OCI-LY1 (cell line): Measurements from ENCODE around the gene RAB3C.

Experiments
- EZH2 ChIP-seq: fragments of 200-600 bp; sonication (generic), shearing (Covaris generic); IDR thresholded peaks from 2 replicates; pipeline ENCODE4 v1.8.0; 2017; ENCODE audit warnings: borderline replicate concordance, mixed run types, mild to moderate bottlenecking, antibody characterized with exemption, low read length, moderate library complexity, mixed read lengths
- TF ChIP-seq, protein P1 (sequence below): fragments of 200-600 bp; sonication (generic), shearing (Covaris generic); IDR thresholded peaks from 2 replicates; pipeline ENCODE4 v1.5.1; 2017; ENCODE audit warnings: mild to moderate bottlenecking, antibody characterized with exemption, low read length, moderate library complexity, mixed read lengths

DNA sequence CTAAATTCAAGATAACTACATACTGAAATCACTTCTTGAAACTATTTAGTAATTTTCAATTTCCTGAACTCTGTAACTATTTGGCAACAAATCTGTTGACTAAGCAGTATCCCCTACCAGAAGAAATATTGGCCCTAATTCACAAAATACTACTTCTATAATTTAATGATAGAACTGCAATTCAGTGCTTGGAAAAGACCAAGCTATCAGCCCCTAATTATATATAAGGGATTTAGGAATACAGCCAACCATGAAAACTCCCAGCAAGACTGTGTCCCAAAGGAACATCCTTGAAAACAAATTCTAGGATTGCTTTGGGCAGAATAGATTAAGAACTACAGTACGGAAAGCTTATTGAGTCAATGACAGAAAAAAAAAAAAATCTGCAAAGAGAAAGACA, 169.2 kb downstream of the RAB3C start:
- TF ChIP-seq, protein P1, sequence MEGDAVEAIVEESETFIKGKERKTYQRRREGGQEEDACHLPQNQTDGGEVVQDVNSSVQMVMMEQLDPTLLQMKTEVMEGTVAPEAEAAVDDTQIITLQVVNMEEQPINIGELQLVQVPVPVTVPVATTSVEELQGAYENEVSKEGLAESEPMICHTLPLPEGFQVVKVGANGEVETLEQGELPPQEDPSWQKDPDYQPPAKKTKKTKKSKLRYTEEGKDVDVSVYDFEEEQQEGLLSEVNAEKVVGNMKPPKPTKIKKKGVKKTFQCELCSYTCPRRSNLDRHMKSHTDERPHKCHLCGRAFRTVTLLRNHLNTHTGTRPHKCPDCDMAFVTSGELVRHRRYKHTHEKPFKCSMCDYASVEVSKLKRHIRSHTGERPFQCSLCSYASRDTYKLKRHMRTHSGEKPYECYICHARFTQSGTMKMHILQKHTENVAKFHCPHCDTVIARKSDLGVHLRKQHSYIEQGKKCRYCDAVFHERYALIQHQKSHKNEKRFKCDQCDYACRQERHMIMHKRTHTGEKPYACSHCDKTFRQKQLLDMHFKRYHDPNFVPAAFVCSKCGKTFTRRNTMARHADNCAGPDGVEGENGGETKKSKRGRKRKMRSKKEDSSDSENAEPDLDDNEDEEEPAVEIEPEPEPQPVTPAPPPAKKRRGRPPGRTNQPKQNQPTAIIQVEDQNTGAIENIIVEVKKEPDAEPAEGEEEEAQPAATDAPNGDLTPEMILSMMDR, result no peak
- TF ChIP-seq EZH2, result no peak
